ENCODE results near the gene CHST11. TPM values are rescaled to one million over a fixed set of nuclear protein-coding genes. Genes with fewer than 3 reads are reported as not detected.
"Not testable (repeated sequence)": the region's sequence is repeated elsewhere in the genome, so short reads cannot be mapped to it uniquely, and the experiment has no call there.

Gene CHST11
- total RNA-seq, 4 donors from 2014 or later, result 5.7 to 15.7 (median 7.1) TPM

DNA sequence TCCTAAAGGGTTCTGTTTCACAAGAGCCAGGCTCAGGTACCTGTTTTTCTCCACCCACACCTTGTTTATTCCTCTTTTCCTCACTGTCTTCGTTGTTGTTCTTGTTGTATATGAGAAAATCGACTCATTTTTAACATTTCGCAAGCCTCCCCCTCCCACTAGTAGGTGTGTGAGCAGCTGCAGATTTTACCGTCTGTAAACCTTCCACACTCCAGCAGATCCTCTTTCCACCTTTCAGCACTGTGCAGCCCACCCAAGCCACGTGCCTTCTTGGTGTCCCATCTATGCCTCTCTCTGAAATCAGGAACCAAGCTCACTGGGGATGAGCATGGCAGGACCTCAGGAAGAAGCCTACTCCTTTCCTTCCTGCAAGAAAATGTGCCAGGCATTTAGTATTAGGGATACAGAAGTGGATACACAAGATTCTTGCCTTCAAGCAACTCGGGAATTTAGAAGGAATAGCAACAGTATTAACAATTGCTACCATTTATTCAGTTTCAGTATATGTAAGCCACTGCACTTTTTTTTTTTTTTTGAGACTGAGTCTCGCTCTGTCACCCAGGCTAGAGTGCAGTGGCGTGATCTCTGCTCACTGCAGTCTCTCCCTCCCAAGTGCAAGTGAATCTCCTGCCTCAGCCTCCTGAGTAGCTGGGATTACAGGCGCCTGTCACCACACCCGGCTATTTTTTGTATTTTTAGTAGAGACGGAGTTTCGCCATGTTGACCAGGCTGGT is 113.6 kb downstream of the CHST11 start:
- TF ChIP-seq POLR2A (IDR thresholded peaks at IDR 0.05; ENCODE audit: low read depth), result no peak
- intact Hi-C loops (cut with DNase I), result no loop called here
- WGBS, result 72% methylated on average over 12 of the region's 12 CpGs

GRCh38 chr12:104571328-104571727 is 114.6 kb downstream of the CHST11 start:
- no peaks in the 10 kb centered on the region for H3K27me3 ChIP-seq
- TF ChIP-seq POLR2AphosphoS5 (IDR thresholded peaks at IDR 0.05) (no peak), POLR2A (IDR thresholded peaks at IDR 0.05; ENCODE audit: low read depth) (no peak), EP300 (IDR thresholded peaks at IDR 0.05) (no peak)
- TF ChIP-seq, protein P1, sequence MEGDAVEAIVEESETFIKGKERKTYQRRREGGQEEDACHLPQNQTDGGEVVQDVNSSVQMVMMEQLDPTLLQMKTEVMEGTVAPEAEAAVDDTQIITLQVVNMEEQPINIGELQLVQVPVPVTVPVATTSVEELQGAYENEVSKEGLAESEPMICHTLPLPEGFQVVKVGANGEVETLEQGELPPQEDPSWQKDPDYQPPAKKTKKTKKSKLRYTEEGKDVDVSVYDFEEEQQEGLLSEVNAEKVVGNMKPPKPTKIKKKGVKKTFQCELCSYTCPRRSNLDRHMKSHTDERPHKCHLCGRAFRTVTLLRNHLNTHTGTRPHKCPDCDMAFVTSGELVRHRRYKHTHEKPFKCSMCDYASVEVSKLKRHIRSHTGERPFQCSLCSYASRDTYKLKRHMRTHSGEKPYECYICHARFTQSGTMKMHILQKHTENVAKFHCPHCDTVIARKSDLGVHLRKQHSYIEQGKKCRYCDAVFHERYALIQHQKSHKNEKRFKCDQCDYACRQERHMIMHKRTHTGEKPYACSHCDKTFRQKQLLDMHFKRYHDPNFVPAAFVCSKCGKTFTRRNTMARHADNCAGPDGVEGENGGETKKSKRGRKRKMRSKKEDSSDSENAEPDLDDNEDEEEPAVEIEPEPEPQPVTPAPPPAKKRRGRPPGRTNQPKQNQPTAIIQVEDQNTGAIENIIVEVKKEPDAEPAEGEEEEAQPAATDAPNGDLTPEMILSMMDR (IDR thresholded peaks at IDR 0.05), result no peak
- no peaks in the 10 kb centered on the region for H3K9me3 ChIP-seq
- H3K36me3 ChIP-seq, result no peaks in the 10 kb centered on the region
- H3K27ac ChIP-seq (replicated peaks in 1 of 4), result no peak overlapping the region
- DNase-seq (ENCODE audit: extremely low spot score), result no peak
- 85% methylated on average over 8 of the region's 8 CpGs for WGBS
- H3K4me3 ChIP-seq, result no peak overlapping the region
- H3K4me1 ChIP-seq, result peaks cover 0 to 6% (median 0%) of the 10 kb centered on the region in 4 donors
- intact Hi-C loops (cut with DNase I), result no loop called here

More for the DNA sequence above, 113.6 kb downstream of the CHST11 start:
- Histone ChIP-seq H3K27me3 (no peaks in the 10 kb centered on the region), H3K4me3 (no peak overlapping the region), H3K9me3 (no peaks in the 10 kb centered on the region), H3K4me1 (peaks cover 0 to 6% (median 0%) of the 10 kb centered on the region in 4 donors), H3K36me3 (no peaks in the 10 kb centered on the region), H3K27ac (replicated peaks in 1 of 4) (no peak overlapping the region)
- DNase-seq (ENCODE audit: extremely low spot score), result no peak

GRCh38 chr12:104574353-104574752 is 117.6 kb downstream of the CHST11 start:
- H3K36me3 ChIP-seq; intact Hi-C loops (cut with DNase I); H3K27me3 ChIP-seq; H3K27ac ChIP-seq (replicated peaks in 1 of 4); DNase-seq (ENCODE audit: extremely low spot score); H3K4me1 ChIP-seq; H3K4me3 ChIP-seq; H3K9me3 ChIP-seq: not testable (repeated sequence)
- WGBS, result 94% methylated on average over 2 of the region's 3 CpGs

DNA sequence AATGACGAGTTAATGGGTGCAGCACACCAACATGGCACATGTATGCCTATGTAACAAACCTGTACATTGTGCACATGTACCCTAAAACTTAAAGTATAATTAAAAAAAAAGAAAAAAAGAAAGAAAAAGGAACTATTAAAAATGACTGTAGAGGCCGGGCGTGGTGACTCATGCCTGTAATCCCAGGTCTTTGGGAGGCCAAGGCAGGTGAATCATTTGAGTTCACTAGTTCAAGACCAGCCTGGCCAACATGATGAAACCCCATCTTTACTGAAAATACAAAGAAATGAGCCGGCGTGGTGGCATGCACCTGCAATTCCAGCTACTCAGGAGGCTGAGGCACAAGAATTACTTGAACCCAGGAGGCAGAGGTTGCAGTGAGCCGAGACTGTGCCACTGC is 118.0 kb downstream of the CHST11 start:
- H3K27me3 ChIP-seq; H3K36me3 ChIP-seq; H3K9me3 ChIP-seq; intact Hi-C loops (cut with DNase I); H3K4me3 ChIP-seq; H3K27ac ChIP-seq (replicated peaks in 1 of 4); DNase-seq (ENCODE audit: extremely low spot score); H3K4me1 ChIP-seq: not testable (repeated sequence)
- WGBS, result 91% methylated on average over 6 of the region's 6 CpGs

DNA sequence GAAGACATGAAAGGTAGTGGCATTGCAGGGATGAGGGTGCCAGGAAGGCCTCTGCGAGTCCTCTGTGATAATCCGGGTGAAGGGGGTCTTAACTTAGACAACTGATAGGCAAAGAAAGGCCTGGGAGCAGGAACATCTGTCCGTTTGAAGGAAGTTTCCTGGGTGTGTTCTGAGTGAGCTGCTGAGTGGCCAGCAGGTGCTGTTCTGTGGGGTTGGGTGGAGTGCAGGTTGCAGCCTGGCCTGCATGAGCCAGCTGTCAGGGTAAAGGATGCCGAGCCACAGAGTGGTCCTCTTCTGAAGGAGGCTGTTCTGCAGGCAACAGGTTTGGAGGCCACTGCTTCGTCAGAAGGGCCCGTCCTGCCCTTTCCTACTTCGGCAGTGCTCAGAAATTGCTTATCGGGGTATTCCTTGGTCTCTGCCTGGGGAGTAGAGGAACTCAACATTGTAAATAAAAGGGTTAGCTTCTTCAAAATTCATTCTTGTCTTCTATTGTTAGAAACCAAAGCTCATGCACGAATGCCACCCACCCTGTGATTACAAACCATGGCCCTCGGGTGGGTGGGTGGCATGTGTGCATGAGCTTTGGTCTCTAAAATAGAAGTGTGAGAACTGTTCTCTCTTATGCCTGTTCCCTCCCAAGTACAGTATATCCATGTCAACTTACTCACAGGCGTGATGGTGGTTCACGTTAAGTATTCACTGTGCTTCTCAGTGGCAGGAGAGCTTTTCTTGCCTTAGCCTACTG is 118.9 kb downstream of the CHST11 start:
- TF ChIP-seq POLR2AphosphoS5 (IDR thresholded peaks at IDR 0.05) (no peak), EP300 (IDR thresholded peaks at IDR 0.05) (no peak), POLR2A (IDR thresholded peaks at IDR 0.05; ENCODE audit: low read depth) (no peak)
- TF ChIP-seq, protein P1 (IDR thresholded peaks at IDR 0.05), result no peak
- no peak overlapping the region for H3K4me3 ChIP-seq
- H3K27ac ChIP-seq (replicated peaks in 1 of 4), result no peak overlapping the region
- no peaks in the 10 kb centered on the region for H3K27me3 ChIP-seq
- peaks cover 0 to 3% (median 0%) of the 10 kb centered on the region in 4 donors for H3K4me1 ChIP-seq
- intact Hi-C loops (cut with DNase I), result no loop called here
- WGBS, result 96% methylated on average over 12 of the region's 12 CpGs
- no peak for DNase-seq (ENCODE audit: extremely low spot score)
- H3K36me3 ChIP-seq, result no peaks in the 10 kb centered on the region
- H3K9me3 ChIP-seq, result no peaks in the 10 kb centered on the region

DNA sequence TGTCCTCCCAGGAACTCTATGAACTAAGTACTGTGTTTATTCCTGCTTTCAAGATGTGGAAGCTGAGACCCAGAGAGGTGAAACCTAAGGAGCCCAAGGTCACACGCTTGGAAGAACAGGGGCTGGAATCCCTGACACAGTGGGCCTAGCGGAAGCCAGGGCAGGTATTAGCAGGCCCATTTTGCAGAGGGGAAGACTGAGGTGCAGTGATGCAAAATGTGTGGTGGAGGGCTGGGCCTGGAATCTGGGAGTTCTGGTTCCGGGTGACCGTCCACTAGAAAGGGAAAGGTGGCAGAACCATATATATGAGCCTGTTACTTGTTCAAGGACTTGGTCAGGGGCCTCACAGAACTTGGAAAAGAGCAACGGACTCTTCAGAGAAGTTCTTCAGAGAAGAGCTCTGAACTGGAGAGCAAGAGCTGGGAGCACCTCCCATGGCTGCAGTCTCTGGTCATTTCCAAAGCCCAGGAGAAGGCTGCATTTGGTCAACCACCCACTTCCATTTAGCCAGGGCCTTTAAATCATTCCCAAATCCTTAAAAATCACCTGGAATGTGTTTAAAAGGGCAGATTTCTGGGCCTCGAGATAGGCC is 119.5 kb downstream of the CHST11 start:
- intact Hi-C loops (cut with DNase I), result no loop called here
- H3K4me1 ChIP-seq, result peaks cover 0 to 3% (median 0%) of the 10 kb centered on the region in 4 donors
- no peak overlapping the region for H3K27ac ChIP-seq (replicated peaks in 1 of 4)
- H3K36me3 ChIP-seq, result no peaks in the 10 kb centered on the region
- TF ChIP-seq POLR2A (IDR thresholded peaks at IDR 0.05; ENCODE audit: low read depth) (no peak), POLR2AphosphoS5 (IDR thresholded peaks at IDR 0.05) (no peak), EP300 (IDR thresholded peaks at IDR 0.05) (no peak)
- TF ChIP-seq, protein P1 (IDR thresholded peaks at IDR 0.05), result no peak
- no peaks in the 10 kb centered on the region for H3K27me3 ChIP-seq
- no peak for DNase-seq (ENCODE audit: extremely low spot score)
- H3K9me3 ChIP-seq, result no peaks in the 10 kb centered on the region
- H3K4me3 ChIP-seq, result no peak overlapping the region
- 97% methylated on average over 6 of the region's 6 CpGs for WGBS

Measured in esophagus muscularis mucosa (tissue), 4 donors.